Activated T-cell treated with anti-CD3 and anti-CD28 coated beads, Interleukin-2, amount 50 U/mL, for 24 hours (primary cell): ENCODE measurements around the gene CYP8B1.

Experiments
- DNase-seq: peaks from one replicate; pipeline ENCODE4 v3.0.0-alpha.2; 2020
- H3K27ac Mint-ChIP-seq: 2 replicates; pipeline ENCODE4 v1.8.0; 2020; ENCODE audit warnings: mild to moderate bottlenecking, mixed read lengths
- H3K27me3 Mint-ChIP-seq: 2 replicates; pipeline ENCODE4 v1.8.0; 2020; ENCODE audit warnings: mixed read lengths
- H3K36me3 Mint-ChIP-seq: 2 replicates; pipeline ENCODE4 v1.8.0; 2020; ENCODE audit warnings: low read depth, mixed read lengths
- H3K4me1 Mint-ChIP-seq: 2 replicates; pipeline ENCODE4 v1.8.0; 2020; ENCODE audit warnings: low read depth, mixed read lengths
- H3K4me3 Mint-ChIP-seq: 2 replicates; pipeline ENCODE4 v1.8.0; 2020; ENCODE audit warnings: mild to moderate bottlenecking, moderate library complexity, mixed read lengths
- H3K9me3 Mint-ChIP-seq: 2 replicates; pipeline ENCODE4 v1.8.0; 2020; ENCODE audit warnings: mixed read lengths

Gene CYP8B1

DNA sequence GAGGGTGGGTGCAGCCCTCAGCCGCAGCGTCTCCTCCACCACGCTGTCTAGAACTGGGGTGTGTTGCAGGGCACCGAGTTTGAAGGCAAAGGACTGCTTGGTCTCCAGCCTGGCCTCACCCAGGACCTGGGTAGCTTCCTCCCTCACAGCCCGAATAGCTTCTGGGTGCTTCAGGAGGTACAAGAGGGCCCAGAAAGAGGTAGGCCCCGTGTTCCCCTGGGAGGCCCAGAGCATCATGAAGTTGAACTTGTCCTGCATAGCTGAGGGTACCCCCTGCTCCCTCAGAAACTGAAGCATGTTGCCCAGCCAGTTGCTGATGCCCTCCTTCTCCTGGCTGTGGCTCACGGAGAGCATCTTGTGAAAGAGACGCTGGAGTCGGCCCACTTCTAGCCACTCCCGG lies 930 bp downstream of the CYP8B1 start:
- no peak for DNase-seq
- no peak overlapping the region for H3K27ac Mint-ChIP-seq
- no peaks in the 10 kb centered on the region for H3K9me3 Mint-ChIP-seq
- no peaks in the 10 kb centered on the region for H3K4me1 Mint-ChIP-seq
- H3K4me3 Mint-ChIP-seq, result no peak overlapping the region
- peaks cover 2% of the 10 kb centered on the region for H3K27me3 Mint-ChIP-seq
- H3K36me3 Mint-ChIP-seq, result no peaks in the 10 kb centered on the region

DNA sequence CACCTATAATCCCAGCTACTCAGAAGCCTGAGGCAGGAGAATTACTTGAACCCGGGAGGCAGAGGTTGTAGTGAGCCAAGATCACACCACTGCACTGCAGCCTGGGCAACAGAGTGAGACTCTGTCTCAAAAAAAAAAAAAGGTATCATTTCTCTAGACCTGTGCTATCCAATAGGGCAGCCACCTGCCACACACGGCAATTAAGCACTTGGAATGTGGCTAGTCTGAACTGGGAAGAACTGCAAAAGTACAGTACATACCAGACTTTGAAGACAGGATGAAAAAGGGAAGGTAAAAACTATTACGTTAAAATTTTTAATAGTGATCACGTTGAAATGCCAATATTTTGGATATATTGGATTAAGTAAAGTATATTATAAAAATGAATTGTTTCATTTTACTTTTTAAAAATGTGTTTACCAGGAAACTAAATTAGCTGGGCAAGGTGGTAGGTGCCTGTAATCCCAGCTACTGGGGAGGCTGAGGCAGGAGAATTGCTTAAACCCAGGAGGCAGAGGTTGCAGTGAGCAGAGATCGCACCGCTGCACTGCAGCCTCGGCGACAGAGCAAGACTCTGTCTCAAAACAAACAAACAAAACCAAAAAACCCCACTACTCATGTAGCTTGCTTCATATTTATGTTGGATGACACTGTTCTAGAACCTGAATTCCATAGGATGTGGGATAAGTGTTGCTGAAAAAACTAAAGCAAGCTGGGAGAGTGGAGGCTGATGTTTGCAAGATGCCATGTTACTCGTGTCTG lies 2.3 kb downstream of the CYP8B1 start:
- peaks cover 2% of the 10 kb centered on the region for H3K27me3 Mint-ChIP-seq
- H3K27ac Mint-ChIP-seq, result no peak overlapping the region
- H3K4me3 Mint-ChIP-seq, result no peak overlapping the region
- DNase-seq, result no peak
- H3K4me1 Mint-ChIP-seq, result no peaks in the 10 kb centered on the region
- H3K9me3 Mint-ChIP-seq, result no peaks in the 10 kb centered on the region
- no peaks in the 10 kb centered on the region for H3K36me3 Mint-ChIP-seq

DNA sequence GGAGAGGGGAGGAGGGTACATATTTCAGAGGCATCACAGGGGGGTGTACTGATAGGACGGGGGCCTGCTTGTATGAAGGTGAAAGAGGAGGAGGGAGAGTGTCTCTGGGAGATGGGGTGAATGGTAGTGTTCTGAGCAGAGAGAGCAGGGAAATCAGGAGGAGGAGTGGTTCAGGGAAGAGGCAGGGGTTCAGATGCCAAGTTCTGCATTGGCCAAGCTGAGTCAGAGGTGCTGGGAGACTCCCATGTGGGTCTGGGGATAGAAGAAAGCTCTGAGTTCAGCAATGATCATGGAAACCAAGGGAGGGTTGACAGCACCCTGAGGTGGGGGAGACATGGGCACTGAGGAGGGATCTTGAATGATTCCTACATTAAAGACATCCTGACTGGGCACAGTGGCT lies 3.0 kb downstream of the CYP8B1 start:
- H3K27ac Mint-ChIP-seq, result no peak overlapping the region
- peaks cover 2% of the 10 kb centered on the region for H3K27me3 Mint-ChIP-seq

DNA sequence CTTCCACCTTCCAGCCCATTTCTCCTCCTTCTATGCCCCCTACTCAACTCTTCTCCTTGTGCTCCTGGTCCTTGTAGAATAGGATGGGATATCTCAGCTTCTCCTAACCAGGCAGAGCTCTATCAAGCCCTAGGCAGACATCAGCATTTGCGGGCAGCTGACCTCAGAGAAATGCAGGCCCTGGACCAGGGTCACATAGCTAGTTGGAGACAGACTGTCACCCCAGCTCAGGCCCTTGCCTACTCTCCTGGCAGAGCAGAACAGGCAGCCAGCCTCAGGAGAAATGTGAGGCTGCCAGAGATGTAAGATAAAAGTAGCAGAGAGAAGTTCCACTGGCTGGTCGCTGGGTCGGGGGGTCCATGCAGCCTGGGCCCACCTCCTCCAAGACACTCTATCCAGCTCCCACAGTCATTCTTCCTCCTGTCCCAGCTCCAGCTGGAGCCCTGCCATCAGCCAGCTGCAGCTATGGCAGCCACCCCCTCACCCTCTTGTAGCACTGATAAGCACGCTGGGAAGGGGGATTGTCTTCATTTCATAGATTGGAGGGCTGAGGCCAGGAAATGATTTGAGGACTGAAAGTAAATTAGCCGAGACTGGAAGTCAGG lies 4.0 kb downstream of the CYP8B1 start:
- Mint-ChIP-seq H3K27ac (no peak overlapping the region), H3K4me3 (no peak overlapping the region), H3K27me3 (peaks cover 2% of the 10 kb centered on the region), H3K4me1 (no peaks in the 10 kb centered on the region), H3K36me3 (no peaks in the 10 kb centered on the region), H3K9me3 (no peaks in the 10 kb centered on the region)
- no peak for DNase-seq

More for the DNA sequence above, 3.0 kb downstream of the CYP8B1 start:
- Mint-ChIP-seq H3K36me3 (no peaks in the 10 kb centered on the region), H3K4me1 (no peaks in the 10 kb centered on the region), H3K4me3 (no peak overlapping the region), H3K9me3 (no peaks in the 10 kb centered on the region)
- DNase-seq, result no peak

DNA sequence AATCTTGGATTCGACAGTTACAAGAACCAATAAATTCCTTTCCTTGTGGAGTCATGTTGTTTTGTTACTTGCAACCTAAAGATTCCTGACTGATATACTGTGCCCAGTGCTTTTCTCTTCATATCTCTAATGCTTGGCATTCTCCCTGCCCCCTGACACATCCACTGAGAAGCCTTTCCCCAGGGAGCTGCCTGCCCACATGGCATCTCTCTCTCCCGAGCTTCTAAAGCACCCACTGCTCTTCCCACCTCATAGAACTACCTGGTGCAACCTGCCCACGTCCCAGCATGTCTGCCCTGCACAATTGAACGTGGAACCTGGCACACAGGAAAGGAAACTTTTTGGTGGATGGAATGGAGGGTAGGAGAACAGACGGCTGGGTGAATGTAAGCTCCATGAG lies 6.8 kb downstream of the CYP8B1 start:
- H3K27ac Mint-ChIP-seq, result no peak overlapping the region
- no peak for DNase-seq
- H3K4me1 Mint-ChIP-seq, result no peaks in the 10 kb centered on the region
- no peaks in the 10 kb centered on the region for H3K9me3 Mint-ChIP-seq
- H3K36me3 Mint-ChIP-seq, result no peaks in the 10 kb centered on the region
- H3K4me3 Mint-ChIP-seq, result no peak overlapping the region
- peaks cover 2% of the 10 kb centered on the region for H3K27me3 Mint-ChIP-seq

DNA sequence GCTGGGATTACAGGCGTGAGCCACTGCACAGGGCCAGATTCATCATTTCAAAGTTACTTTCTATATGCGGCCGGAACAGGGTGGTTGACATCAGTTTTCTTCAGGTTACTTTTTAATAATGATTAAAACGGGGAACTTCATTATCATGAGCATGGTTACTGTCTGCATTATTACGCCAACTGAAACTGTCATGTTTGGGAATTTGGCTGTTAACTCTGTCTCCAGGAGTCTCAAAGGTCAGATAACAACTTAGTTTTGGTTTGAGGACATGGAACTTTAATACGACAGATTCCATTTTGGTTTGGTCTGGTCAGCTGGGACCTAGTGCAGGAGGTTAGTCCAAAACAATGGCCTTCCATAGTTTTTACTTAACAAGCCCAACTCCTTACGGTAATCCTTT lies 8.5 kb downstream of the CYP8B1 start:
- no peaks in the 10 kb centered on the region for H3K36me3 Mint-ChIP-seq
- no peak overlapping the region for H3K27ac Mint-ChIP-seq

DNA sequence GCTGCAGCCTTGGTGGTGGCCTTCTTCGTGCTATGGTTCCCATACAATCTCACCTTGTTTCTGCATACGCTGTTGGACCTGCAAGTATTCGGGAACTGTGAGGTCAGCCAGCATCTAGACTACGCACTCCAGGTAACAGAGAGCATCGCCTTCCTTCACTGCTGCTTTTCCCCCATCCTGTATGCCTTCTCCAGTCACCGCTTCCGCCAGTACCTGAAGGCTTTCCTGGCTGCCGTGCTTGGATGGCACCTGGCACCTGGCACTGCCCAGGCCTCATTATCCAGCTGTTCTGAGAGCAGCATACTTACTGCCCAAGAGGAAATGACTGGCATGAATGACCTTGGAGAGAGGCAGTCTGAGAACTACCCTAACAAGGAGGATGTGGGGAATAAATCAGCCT lies 10.4 kb downstream of the CYP8B1 start:
- Mint-ChIP-seq H3K4me1 (no peaks in the 10 kb centered on the region), H3K9me3 (no peaks in the 10 kb centered on the region), H3K27ac (no peak overlapping the region), H3K4me3 (no peak overlapping the region), H3K27me3 (no peaks in the 10 kb centered on the region), H3K36me3 (no peaks in the 10 kb centered on the region)
- DNase-seq, result no peak

More for the DNA sequence above, 8.5 kb downstream of the CYP8B1 start:
- H3K9me3 Mint-ChIP-seq, result no peaks in the 10 kb centered on the region
- no peaks in the 10 kb centered on the region for H3K4me1 Mint-ChIP-seq
- no peaks in the 10 kb centered on the region for H3K27me3 Mint-ChIP-seq
- no peak overlapping the region for H3K4me3 Mint-ChIP-seq
- DNase-seq, result no peak

DNA sequence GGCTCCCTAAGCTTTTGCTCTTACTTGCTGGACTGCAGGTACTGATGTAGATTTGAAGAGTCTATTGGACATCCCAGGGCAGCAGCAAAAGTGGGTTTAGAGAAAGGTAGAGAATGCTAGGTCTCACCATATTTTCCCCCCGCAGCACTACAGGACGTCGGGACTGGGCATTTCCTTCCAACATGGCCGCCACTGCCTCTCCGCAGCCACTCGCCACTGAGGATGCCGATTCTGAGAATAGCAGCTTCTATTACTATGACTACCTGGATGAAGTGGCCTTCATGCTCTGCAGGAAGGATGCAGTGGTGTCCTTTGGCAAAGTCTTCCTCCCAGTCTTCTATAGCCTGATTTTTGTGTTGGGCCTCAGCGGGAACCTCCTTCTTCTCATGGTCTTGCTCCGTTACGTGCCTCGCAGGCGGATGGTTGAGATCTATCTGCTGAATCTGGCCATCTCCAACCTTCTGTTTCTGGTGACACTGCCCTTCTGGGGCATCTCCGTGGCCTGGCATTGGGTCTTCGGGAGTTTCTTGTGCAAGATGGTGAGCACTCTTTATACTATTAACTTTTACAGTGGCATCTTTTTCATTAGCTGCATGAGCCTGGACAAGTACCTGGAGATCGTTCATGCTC lies 11.2 kb downstream of the CYP8B1 start:
- H3K9me3 Mint-ChIP-seq, result no peaks in the 10 kb centered on the region

DNA sequence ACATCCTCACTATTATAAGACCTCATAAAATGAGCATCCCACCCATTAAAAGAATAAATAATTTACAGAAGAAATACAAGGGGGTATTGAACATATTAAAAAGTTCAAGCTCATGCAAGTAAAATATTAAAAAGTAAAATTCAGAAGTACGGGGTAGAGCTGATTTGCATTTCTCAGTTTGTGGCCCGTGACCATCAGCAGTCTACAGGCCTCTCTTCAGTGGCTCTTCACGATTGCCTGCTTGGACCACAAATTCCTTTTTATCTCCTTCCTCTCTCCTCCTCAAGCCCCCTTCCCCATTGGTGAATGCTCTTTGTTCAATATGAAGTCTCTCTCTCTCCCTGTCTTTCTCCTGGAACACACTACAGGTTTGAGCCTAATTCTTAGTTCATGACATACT lies 19.1 kb downstream of the CYP8B1 start:
- Mint-ChIP-seq H3K4me3 (no peak overlapping the region), H3K27ac (no peak overlapping the region), H3K9me3 (no peaks in the 10 kb centered on the region), H3K4me1 (no peaks in the 10 kb centered on the region), H3K27me3 (peaks cover 15% of the 10 kb centered on the region), H3K36me3 (no peaks in the 10 kb centered on the region)
- DNase-seq, result no peak

More for the DNA sequence above, 11.2 kb downstream of the CYP8B1 start:
- no peak overlapping the region for H3K27ac Mint-ChIP-seq
- H3K36me3 Mint-ChIP-seq, result no peaks in the 10 kb centered on the region
- DNase-seq, result no peak
- no peak overlapping the region for H3K4me3 Mint-ChIP-seq
- no peaks in the 10 kb centered on the region for H3K4me1 Mint-ChIP-seq
- peaks cover 4% of the 10 kb centered on the region for H3K27me3 Mint-ChIP-seq

DNA sequence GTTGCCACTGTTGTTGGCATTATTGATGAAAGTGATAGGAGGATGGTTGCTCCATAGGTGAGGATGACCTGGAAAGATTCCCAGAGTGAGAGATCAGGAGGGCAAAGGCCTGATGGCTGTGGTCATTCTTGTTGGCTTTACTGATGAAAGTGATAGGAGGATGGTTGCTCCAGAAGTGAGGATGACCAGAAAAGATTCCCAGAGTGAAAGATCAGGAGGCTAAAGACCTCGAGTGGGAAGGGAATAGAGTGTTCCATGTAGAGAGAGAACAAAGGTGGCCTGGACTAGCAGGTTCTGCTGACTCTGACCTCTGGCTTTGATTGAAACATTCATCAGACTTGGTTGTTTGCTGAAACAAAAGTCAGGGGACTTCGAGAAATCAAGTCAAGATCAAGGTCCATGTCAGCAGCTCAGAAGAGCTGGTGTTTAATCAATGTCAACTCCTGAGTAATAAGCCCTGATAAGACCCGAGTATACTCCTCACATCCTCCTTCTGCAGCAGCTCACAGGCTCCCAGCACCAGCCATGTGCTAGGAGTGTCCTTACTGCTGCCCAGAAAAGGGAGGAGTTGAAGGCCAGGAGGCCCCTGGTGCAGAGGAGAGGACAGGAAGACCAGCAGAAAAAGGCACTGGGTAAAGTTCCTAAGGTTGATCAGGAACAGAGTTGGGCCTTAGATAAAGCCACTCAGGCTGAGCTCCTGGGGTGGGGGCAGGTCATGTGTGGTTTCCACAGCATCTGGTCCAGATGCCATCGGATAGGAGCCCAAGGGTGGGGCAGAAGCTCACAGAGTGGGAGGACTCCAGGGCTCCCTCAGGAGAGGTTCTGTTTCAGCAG lies 19.9 kb downstream of the CYP8B1 start:
- Mint-ChIP-seq H3K27me3 (peaks cover 15% of the 10 kb centered on the region), H3K27ac (no peak overlapping the region), H3K9me3 (no peaks in the 10 kb centered on the region), H3K36me3 (no peaks in the 10 kb centered on the region), H3K4me3 (no peak overlapping the region), H3K4me1 (no peaks in the 10 kb centered on the region)
- no peak for DNase-seq

DNA sequence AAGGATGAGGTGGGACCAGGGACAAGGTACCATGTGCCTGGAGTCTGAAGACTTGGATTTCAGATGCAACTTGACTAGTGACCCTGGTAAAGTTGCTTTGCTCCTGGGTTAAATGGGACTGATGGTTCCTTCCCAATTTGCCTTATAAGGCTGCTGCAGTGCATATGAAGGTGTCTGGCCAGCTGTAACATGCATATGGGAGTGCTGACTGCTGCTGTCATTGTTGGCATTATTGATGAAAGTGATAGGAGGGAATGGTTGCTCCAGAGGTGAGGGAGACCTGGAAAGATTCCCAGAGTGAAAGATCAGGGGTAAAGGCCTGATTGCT lies 20.5 kb downstream of the CYP8B1 start:
- Mint-ChIP-seq H3K4me3 (no peak overlapping the region), H3K9me3 (no peaks in the 10 kb centered on the region), H3K4me1 (no peaks in the 10 kb centered on the region), H3K27ac (no peak overlapping the region), H3K27me3 (peaks cover 15% of the 10 kb centered on the region), H3K36me3 (no peaks in the 10 kb centered on the region)
- no peak for DNase-seq

DNA sequence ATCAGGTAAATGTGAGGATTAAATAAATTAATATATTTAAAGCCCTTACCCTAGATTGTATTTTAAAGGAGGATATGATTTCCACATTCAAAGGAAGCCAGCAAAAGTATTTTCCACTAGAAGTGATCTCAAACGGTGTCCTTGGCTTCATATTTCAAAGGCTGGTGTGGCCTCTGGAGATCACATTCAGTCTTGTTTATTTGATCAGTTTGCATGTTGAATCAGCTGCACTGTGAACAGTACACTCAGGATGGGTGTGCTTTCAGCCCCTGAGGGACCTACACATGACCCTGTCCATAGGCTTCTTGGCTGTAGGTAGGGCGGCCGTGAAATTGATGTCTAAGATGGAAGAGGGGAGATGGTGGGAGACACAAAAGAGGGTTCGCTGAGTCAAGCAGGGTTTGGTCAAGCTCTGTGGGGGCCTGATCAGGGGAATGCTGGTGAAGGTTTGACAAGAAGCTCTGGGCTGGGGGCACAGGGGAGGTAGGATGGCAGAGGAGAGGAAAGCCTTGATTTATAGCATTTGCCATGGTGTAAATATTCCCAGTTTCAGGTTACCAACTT lies 21.9 kb downstream of the CYP8B1 start:
- Mint-ChIP-seq H3K36me3 (no peaks in the 10 kb centered on the region), H3K27ac (no peak overlapping the region), H3K4me1 (no peaks in the 10 kb centered on the region), H3K4me3 (no peak overlapping the region), H3K27me3 (peaks cover 8% of the 10 kb centered on the region), H3K9me3 (no peaks in the 10 kb centered on the region)
- no peak for DNase-seq

DNA sequence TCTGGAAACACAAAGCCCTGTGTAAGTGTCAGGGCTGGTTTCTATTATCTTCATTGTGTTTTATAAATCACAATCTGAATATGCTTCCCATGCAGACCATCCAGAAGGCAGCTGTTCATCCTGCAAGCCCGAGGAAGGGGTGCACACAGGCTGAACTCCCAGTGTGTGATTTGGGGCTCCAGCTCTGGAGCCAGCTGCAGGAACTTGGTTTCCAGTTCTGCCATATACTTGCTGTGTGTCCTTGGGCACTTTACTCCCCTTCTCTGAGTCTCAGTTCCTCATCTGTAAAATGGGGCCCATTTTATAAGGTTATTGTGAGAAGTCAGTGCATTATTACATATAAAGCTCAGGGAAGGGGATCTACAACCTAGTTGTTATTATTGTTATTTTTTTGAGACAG lies 22.6 kb downstream of the CYP8B1 start:
- DNase-seq, result no peak
- Mint-ChIP-seq H3K9me3 (no peaks in the 10 kb centered on the region), H3K27ac (no peak overlapping the region), H3K27me3 (peaks cover 4% of the 10 kb centered on the region), H3K4me3 (no peak overlapping the region), H3K4me1 (no peaks in the 10 kb centered on the region), H3K36me3 (no peaks in the 10 kb centered on the region)

DNA sequence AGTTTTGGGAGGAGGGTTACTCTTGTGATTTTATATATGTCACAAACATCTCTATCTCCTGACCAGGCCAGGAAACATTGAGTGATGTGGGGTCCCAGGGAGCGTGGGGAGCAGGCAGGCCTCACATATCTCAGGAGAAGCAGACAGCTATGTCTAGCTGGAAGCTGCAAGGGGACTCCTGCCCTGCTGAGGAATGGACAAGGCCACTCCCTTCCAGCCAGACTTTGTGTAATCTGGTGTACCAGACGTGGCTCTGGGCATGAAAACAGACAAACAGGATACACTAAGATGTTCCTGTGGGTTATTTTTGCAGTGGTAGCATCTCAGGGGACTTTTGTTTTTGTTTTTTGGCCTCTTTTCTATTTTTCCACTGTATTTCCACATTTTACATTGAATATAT lies 23.2 kb downstream of the CYP8B1 start:
- Mint-ChIP-seq H3K27ac (no peak overlapping the region), H3K27me3 (peaks cover 4% of the 10 kb centered on the region), H3K9me3 (no peaks in the 10 kb centered on the region), H3K4me1 (peaks cover 4% of the 10 kb centered on the region), H3K36me3 (no peaks in the 10 kb centered on the region), H3K4me3 (no peak overlapping the region)
- DNase-seq, result no peak
